HCT116 (cell line): ENCODE measurements around the gene NHLRC4. TPM values are rescaled to one million over a fixed set of nuclear protein-coding genes. Genes with fewer than 3 reads are reported as not detected.

Experiments
- ATF3 ChIP-seq: IDR thresholded peaks from 2 replicates; pipeline ENCODE4 v1.6.1; 2012
- REST ChIP-seq: IDR thresholded peaks from 2 replicates; pipeline ENCODE4 v1.6.1; 2012; ENCODE audit warnings: low read depth
- SP1 ChIP-seq: IDR thresholded peaks from 2 replicates; pipeline ENCODE4 v1.6.1; 2012; ENCODE audit warnings: low read depth
- ZBTB33 ChIP-seq: IDR thresholded peaks from 2 replicates; pipeline ENCODE4 v1.6.1; 2011; ENCODE audit warnings: mild to moderate bottlenecking, low read length, moderate library complexity; ENCODE audit not compliant: insufficient replicate concordance; ENCODE audit errors: extremely low read depth
- total RNA-seq: library from RNA; stranded (reverse); gene quantifications from one replicate; pipeline ENCODE4 v1.2.1, GENCODE V29; 2021; ENCODE audit not compliant: unreplicated experiment

NHLRC4 gene
- total RNA-seq, 1 experiment from 2014 or later: 0.22 TPM

GRCh38 chr16:567373-568256 lies 810 bp downstream of the NHLRC4 start (continued):
- TF ChIP-seq REST: no peak
- TF ChIP-seq ZBTB33: no peak
- TF ChIP-seq SP1: no peak
- TF ChIP-seq ATF3: no peak
